ENCODE data around the gene ALK. TPM values are rescaled to one million over a fixed set of nuclear protein-coding genes. Genes with fewer than 3 reads are reported as not detected.

The ALK gene
- polyA plus RNA-seq, 4 donors: 0.04 to 0.98 TPM; not detected in 2

DNA sequence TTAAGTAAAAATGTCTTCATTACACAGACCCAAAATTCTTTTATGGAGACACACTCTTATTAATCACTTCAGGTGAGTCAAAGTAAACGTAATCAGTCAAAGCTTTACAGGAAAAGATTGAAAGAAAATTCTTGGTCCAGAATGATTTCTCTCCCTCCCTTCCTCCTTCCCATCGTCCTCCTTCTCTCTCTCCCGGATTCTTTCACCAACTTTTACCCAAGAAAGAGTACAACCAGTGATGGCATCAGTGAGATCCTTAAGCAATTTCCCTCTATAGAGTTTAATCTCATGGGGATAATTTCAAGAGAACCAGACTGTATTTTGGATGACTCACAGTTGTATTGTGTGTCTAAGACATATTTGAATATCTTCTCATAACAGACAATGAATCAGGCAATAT, 258.1 kb downstream of the ALK start:
- H3K27me3 ChIP-seq (ENCODE audit: control insufficient read depth in 3 of 3, insufficient read depth in 3 of 3, low read length in 3 of 3): no peaks in the 10 kb centered on the region
- no peak overlapping the region for H3K27ac ChIP-seq (ENCODE audit: low read depth in 1 of 3, low read length in 2 of 3)
- WGBS, 3 donors: 66 to 76% (median 75%) methylated on average over 3 of the region's 3 CpGs
- FAIRE-seq (no peak), DNase-seq (no peak)
- H3K9me3 ChIP-seq (ENCODE audit: control insufficient read depth in 2 of 2, insufficient read depth in 1 of 2, low read depth in 1 of 2, low read length in 1 of 2): no peaks in the 10 kb centered on the region
- H3K4me3 ChIP-seq (ENCODE audit: low read depth in 1 of 3, low read length in 3 of 3): no peak overlapping the region
- no peaks in the 10 kb centered on the region for H3K36me3 ChIP-seq (ENCODE audit: control insufficient read depth in 3 of 3, insufficient read depth in 2 of 3, low read depth in 1 of 3, low read length in 3 of 3)
- H3K4me1 ChIP-seq (ENCODE audit: control insufficient read depth in 3 of 3, insufficient read depth in 2 of 3, low read depth in 1 of 3, low read length in 2 of 3): no peaks in the 10 kb centered on the region

DNA sequence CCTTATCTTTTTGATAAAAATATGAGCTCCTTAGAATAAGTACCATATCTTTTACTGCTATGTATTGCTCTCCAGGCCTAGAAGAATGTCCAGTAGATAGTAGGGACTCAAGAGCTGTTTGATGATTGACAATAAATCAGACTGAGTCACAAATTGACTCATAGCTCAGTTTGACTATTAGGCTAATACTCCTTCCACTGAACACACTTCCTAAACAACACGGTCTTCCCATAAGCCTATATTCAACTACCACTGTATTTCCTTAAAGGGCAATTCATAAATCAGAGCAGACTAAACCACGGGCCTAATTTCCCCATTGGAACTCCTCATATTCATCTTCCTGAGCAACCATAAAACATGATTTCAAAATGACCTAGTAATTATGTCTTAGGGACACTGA, 258.5 kb downstream of the ALK start:
- no peak overlapping the region for H3K27ac ChIP-seq (ENCODE audit: low read depth in 1 of 3, low read length in 2 of 3)
- H3K27me3 ChIP-seq (ENCODE audit: control insufficient read depth in 3 of 3, insufficient read depth in 3 of 3, low read length in 3 of 3): no peaks in the 10 kb centered on the region
- H3K4me3 ChIP-seq (ENCODE audit: low read depth in 1 of 3, low read length in 3 of 3): no peak overlapping the region
- no peak for FAIRE-seq
- H3K36me3 ChIP-seq (ENCODE audit: control insufficient read depth in 3 of 3, insufficient read depth in 2 of 3, low read depth in 1 of 3, low read length in 3 of 3): no peaks in the 10 kb centered on the region
- WGBS, 3 donors: 71 to 84% (median 81%) methylated on average over 2 of the region's 2 CpGs
- no peaks in the 10 kb centered on the region for H3K4me1 ChIP-seq (ENCODE audit: control insufficient read depth in 3 of 3, insufficient read depth in 2 of 3, low read depth in 1 of 3, low read length in 2 of 3)
- DNase-seq: no peak
- H3K9me3 ChIP-seq (ENCODE audit: control insufficient read depth in 2 of 2, insufficient read depth in 1 of 2, low read depth in 1 of 2, low read length in 1 of 2): no peaks in the 10 kb centered on the region

DNA sequence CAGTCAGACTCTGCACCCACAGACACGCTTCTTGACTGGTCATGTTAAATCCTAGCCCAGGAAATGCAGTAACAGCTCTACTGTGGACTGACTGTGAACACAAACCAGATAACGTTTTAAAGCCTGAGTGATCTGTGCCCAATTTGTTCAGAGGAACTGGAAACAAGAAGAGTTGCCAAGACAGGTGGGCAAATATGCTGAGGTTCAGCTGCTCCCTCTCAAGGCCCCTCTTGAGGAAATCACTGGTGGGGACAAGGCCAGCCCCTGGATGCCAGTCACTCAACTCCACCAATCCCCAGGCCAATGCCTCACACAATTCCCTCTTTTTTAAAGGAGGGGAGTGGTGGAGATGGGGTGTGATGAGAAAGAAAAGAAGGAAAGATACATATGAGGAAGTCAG, 261.2 kb downstream of the ALK start:
- FAIRE-seq: no peak
- 68 to 74% (median 71%) methylated on average over 2 of the region's 2 CpGs for WGBS, 3 donors
- Histone ChIP-seq H3K27ac (ENCODE audit: low read depth in 1 of 3, low read length in 2 of 3) (no peak overlapping the region), H3K27me3 (ENCODE audit: control insufficient read depth in 3 of 3, insufficient read depth in 3 of 3, low read length in 3 of 3) (no peaks in the 10 kb centered on the region), H3K9me3 (ENCODE audit: control insufficient read depth in 2 of 2, insufficient read depth in 1 of 2, low read depth in 1 of 2, low read length in 1 of 2) (no peaks in the 10 kb centered on the region), H3K4me3 (ENCODE audit: low read depth in 1 of 3, low read length in 3 of 3) (no peak overlapping the region), H3K36me3 (ENCODE audit: control insufficient read depth in 3 of 3, insufficient read depth in 2 of 3, low read depth in 1 of 3, low read length in 3 of 3) (no peaks in the 10 kb centered on the region), H3K4me1 (ENCODE audit: control insufficient read depth in 3 of 3, insufficient read depth in 2 of 3, low read depth in 1 of 3, low read length in 2 of 3) (no peaks in the 10 kb centered on the region)
- no peak for DNase-seq

DNA sequence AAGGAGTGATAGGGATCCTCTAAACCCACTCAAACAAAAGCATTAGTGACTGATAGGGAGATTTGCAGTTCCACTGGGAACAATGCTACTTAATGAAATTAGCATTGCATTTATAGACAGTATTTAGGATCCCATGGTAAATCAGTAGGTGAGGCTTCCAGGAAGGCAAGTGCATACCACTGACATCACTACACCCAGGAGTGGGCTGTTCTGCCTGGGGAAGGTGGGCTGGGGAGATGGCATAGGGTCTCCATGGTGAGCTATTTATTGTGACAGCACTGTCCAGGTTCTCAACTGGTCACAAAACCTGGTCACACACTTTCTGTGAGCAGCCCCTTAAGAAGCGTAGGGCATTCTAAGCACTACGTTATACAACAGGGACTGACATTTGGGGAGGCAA, 262.2 kb downstream of the ALK start:
- WGBS, 3 donors: 81 to 93% (median 85%) methylated on average over 2 of the region's 2 CpGs
- no peak for DNase-seq
- no peaks in the 10 kb centered on the region for H3K9me3 ChIP-seq (ENCODE audit: control insufficient read depth in 2 of 2, insufficient read depth in 1 of 2, low read depth in 1 of 2, low read length in 1 of 2)
- FAIRE-seq: no peak
- no peaks in the 10 kb centered on the region for H3K27me3 ChIP-seq (ENCODE audit: control insufficient read depth in 3 of 3, insufficient read depth in 3 of 3, low read length in 3 of 3)
- H3K36me3 ChIP-seq (ENCODE audit: control insufficient read depth in 3 of 3, insufficient read depth in 2 of 3, low read depth in 1 of 3, low read length in 3 of 3): no peaks in the 10 kb centered on the region
- no peaks in the 10 kb centered on the region for H3K4me1 ChIP-seq (ENCODE audit: control insufficient read depth in 3 of 3, insufficient read depth in 2 of 3, low read depth in 1 of 3, low read length in 2 of 3)
- H3K27ac ChIP-seq (ENCODE audit: low read depth in 1 of 3, low read length in 2 of 3): no peak overlapping the region
- H3K4me3 ChIP-seq (ENCODE audit: low read depth in 1 of 3, low read length in 3 of 3): no peak overlapping the region

DNA sequence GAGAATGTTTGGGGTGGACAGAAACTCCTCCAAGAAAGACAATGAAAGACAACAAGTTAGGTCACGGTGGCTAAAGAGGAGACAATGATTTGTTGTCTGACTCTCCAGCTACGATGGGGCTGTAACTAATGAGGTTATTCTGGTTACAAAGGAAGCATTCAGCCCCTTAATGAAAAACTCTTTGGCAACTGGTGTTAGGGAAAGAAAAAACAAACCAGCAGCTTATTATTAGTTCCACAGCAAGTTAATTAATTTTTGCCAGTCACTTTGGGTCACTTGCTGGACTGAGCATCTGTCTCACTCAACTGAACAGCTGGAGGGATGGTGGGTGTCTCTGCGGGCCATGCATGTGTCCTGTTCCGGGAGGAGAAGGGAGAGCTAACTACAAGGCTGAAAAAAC, 263.7 kb downstream of the ALK start:
- no peak for DNase-seq

DNA sequence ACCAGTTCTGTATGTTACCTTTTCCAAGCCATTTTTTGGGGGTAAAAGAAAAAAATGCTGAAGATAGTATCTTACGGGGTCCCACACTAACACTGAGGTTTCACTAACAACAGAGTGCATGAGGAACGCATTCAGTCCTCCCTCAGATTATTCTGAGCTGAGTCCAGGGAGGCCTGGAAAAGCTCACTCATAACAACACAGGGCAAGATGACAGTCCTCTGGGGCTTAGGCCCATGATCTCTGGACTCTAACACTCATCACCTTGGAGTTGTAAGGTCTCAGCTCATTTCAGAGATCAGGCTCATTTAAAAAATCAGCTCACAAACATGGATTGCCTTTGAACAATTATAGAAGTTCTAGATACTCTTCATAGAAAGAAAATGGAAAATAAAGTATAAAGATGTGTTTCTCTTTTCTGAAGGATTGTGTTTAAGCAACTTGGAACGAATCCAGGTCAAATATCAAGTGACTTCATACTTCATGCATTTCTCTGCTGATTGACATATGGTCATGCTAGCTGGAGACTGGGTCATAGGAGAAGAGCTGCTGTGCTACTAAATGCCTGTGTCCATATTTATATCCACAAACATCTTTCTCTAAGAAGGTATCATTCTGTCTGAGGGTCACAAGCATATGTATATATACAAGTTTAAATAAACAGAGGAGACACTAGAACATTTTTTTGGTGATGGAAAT, 265.8 kb downstream of the ALK start:
- H3K27me3 ChIP-seq (ENCODE audit: control insufficient read depth in 3 of 3, insufficient read depth in 3 of 3, low read length in 3 of 3): peaks cover 0 to 2% (median 0%) of the 10 kb centered on the region in 3 donors
- no peak overlapping the region for H3K27ac ChIP-seq (ENCODE audit: low read depth in 1 of 3, low read length in 2 of 3)
- H3K9me3 ChIP-seq (ENCODE audit: control insufficient read depth in 2 of 2, insufficient read depth in 1 of 2, low read depth in 1 of 2, low read length in 1 of 2): no peaks in the 10 kb centered on the region
- 62 to 69% (median 63%) methylated on average over 3 of the region's 3 CpGs for WGBS, 3 donors
- DNase-seq (no peak), FAIRE-seq (no peak)
- no peaks in the 10 kb centered on the region for H3K4me1 ChIP-seq (ENCODE audit: control insufficient read depth in 3 of 3, insufficient read depth in 2 of 3, low read depth in 1 of 3, low read length in 2 of 3)
- H3K4me3 ChIP-seq (ENCODE audit: low read depth in 1 of 3, low read length in 3 of 3): no peak overlapping the region
- H3K36me3 ChIP-seq (ENCODE audit: control insufficient read depth in 3 of 3, insufficient read depth in 2 of 3, low read depth in 1 of 3, low read length in 3 of 3): no peaks in the 10 kb centered on the region

More for the DNA sequence above, 263.7 kb downstream of the ALK start:
- Histone ChIP-seq H3K27me3 (ENCODE audit: control insufficient read depth in 3 of 3, insufficient read depth in 3 of 3, low read length in 3 of 3) (peaks cover 0 to 2% (median 0%) of the 10 kb centered on the region in 3 donors), H3K27ac (ENCODE audit: low read depth in 1 of 3, low read length in 2 of 3) (no peak overlapping the region), H3K9me3 (ENCODE audit: control insufficient read depth in 2 of 2, insufficient read depth in 1 of 2, low read depth in 1 of 2, low read length in 1 of 2) (no peaks in the 10 kb centered on the region), H3K4me1 (ENCODE audit: control insufficient read depth in 3 of 3, insufficient read depth in 2 of 3, low read depth in 1 of 3, low read length in 2 of 3) (no peaks in the 10 kb centered on the region), H3K36me3 (ENCODE audit: control insufficient read depth in 3 of 3, insufficient read depth in 2 of 3, low read depth in 1 of 3, low read length in 3 of 3) (no peaks in the 10 kb centered on the region), H3K4me3 (ENCODE audit: low read depth in 1 of 3, low read length in 3 of 3) (no peak overlapping the region)
- FAIRE-seq: no peak
- WGBS, 3 donors: 67 to 84% (median 78%) methylated on average over 4 of the region's 4 CpGs

DNA sequence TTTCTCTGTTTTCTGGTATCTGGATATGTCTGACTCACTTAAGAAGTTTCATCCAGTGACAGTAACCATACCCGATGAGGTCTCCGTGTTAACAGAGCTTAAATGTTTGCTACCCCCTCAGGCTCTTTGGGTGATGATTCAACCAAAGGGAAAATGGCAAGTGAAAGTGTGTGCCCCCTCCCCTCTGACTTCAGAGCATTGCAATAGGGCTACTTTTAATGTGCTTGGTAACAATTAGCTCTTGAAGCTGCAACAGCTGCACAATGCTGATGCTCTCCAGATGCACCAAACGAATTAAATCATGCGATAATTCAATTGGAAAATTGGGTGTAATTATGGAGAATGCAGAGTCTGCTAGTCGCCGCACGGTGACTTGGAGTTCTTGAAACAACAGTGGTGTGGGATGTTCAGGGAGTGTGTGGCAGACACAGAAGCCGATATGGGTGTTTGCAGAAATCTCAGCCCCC, 270.7 kb downstream of the ALK start:
- Histone ChIP-seq H3K27ac (ENCODE audit: low read depth in 1 of 3, low read length in 2 of 3) (no peak overlapping the region), H3K27me3 (ENCODE audit: control insufficient read depth in 3 of 3, insufficient read depth in 3 of 3, low read length in 3 of 3) (peaks cover 0 to 2% (median 0%) of the 10 kb centered on the region in 3 donors), H3K4me3 (ENCODE audit: low read depth in 1 of 3, low read length in 3 of 3) (no peak overlapping the region), H3K9me3 (ENCODE audit: control insufficient read depth in 2 of 2, insufficient read depth in 1 of 2, low read depth in 1 of 2, low read length in 1 of 2) (peaks cover 0 to 2% of the 10 kb centered on the region in 2 donors), H3K36me3 (ENCODE audit: control insufficient read depth in 3 of 3, insufficient read depth in 2 of 3, low read depth in 1 of 3, low read length in 3 of 3) (no peaks in the 10 kb centered on the region), H3K4me1 (ENCODE audit: control insufficient read depth in 3 of 3, insufficient read depth in 2 of 3, low read depth in 1 of 3, low read length in 2 of 3) (no peaks in the 10 kb centered on the region)
- 85 to 88% (median 86%) methylated on average over 8 of the region's 8 CpGs for WGBS, 3 donors
- no peak for DNase-seq
- no peak for FAIRE-seq

DNA sequence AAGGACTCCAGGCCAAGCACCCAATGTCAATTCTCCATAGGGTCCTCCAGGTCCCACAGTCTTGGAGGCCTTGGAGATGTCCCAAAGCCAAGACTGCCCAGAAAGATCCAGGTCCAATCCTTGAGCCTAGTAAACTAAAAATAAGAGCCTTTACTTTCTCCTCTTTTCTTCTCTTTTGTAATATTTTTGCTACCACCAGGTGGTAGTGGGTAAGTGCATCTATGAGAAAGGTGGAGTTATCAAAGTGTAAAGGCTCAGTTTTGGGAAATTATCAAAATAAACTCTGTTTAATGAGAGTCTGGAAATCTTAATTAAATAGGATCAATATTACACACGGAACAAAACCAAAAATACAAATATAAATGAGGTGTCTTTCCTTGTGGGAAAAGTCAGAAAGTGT, 276.4 kb downstream of the ALK start:
- Histone ChIP-seq H3K4me3 (ENCODE audit: low read depth in 1 of 3, low read length in 3 of 3) (no peak overlapping the region), H3K27me3 (ENCODE audit: control insufficient read depth in 3 of 3, insufficient read depth in 3 of 3, low read length in 3 of 3) (no peaks in the 10 kb centered on the region), H3K27ac (ENCODE audit: low read depth in 1 of 3, low read length in 2 of 3) (no peak overlapping the region), H3K36me3 (ENCODE audit: control insufficient read depth in 3 of 3, insufficient read depth in 2 of 3, low read depth in 1 of 3, low read length in 3 of 3) (no peaks in the 10 kb centered on the region), H3K4me1 (ENCODE audit: control insufficient read depth in 3 of 3, insufficient read depth in 2 of 3, low read depth in 1 of 3, low read length in 2 of 3) (no peaks in the 10 kb centered on the region), H3K9me3 (ENCODE audit: control insufficient read depth in 2 of 2, insufficient read depth in 1 of 2, low read depth in 1 of 2, low read length in 1 of 2) (peaks cover 0 to 2% of the 10 kb centered on the region in 2 donors)
- 68 to 76% (median 70%) methylated on average over 1 of the region's 1 CpG for WGBS, 3 donors
- DNase-seq: no peak
- FAIRE-seq: no peak

DNA sequence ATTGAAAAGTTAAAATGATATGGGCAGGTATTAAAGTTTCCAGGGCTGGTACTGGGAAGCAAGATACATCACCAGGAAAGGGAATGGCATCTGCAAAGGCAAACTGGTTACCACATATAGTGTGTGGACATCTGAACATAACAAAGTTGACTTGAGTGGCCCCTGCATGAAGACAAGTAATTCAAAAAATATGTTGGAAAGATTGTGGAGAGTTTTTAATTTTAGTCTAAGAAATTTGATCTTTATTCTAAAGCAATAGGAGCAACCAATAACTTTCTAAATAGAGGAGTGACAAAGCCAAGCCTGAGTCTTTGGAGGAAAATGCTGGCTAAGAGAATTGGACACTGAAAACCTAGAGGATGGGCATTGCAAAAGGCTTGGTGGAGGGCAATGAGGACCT, 278.2 kb downstream of the ALK start:
- FAIRE-seq: no peak
- no peak overlapping the region for H3K4me3 ChIP-seq (ENCODE audit: low read depth in 1 of 3, low read length in 3 of 3)
- H3K27me3 ChIP-seq (ENCODE audit: control insufficient read depth in 3 of 3, insufficient read depth in 3 of 3, low read length in 3 of 3): no peaks in the 10 kb centered on the region
- no peaks in the 10 kb centered on the region for H3K9me3 ChIP-seq (ENCODE audit: control insufficient read depth in 2 of 2, insufficient read depth in 1 of 2, low read depth in 1 of 2, low read length in 1 of 2)
- H3K4me1 ChIP-seq (ENCODE audit: control insufficient read depth in 3 of 3, insufficient read depth in 2 of 3, low read depth in 1 of 3, low read length in 2 of 3): no peaks in the 10 kb centered on the region
- H3K27ac ChIP-seq (ENCODE audit: low read depth in 1 of 3, low read length in 2 of 3): no peak overlapping the region
- no peak for DNase-seq
- no peaks in the 10 kb centered on the region for H3K36me3 ChIP-seq (ENCODE audit: control insufficient read depth in 3 of 3, insufficient read depth in 2 of 3, low read depth in 1 of 3, low read length in 3 of 3)
